T-helper 2 cell (primary cell): Measurements from ENCODE around the gene GMNN.
A peak's percentile ranks its signal among the peaks of the same experiment; 100 is the strongest.
"Not testable (repeated sequence)": the region's sequence is repeated elsewhere in the genome, so short reads cannot be mapped to it uniquely, and the experiment has no call there.

ENCODE experiments used
- DNase-seq, 5 experiments: peaks; one replicate each; pipeline versions ENCODE4 v3.0.0 to v3.0.0-alpha.2; 2012 to 2022

GMNN gene

GRCh38 chr6:24763578-24763977 is 11.2 kb upstream of the GMNN start:
- DNase-seq = no peak

DNA sequence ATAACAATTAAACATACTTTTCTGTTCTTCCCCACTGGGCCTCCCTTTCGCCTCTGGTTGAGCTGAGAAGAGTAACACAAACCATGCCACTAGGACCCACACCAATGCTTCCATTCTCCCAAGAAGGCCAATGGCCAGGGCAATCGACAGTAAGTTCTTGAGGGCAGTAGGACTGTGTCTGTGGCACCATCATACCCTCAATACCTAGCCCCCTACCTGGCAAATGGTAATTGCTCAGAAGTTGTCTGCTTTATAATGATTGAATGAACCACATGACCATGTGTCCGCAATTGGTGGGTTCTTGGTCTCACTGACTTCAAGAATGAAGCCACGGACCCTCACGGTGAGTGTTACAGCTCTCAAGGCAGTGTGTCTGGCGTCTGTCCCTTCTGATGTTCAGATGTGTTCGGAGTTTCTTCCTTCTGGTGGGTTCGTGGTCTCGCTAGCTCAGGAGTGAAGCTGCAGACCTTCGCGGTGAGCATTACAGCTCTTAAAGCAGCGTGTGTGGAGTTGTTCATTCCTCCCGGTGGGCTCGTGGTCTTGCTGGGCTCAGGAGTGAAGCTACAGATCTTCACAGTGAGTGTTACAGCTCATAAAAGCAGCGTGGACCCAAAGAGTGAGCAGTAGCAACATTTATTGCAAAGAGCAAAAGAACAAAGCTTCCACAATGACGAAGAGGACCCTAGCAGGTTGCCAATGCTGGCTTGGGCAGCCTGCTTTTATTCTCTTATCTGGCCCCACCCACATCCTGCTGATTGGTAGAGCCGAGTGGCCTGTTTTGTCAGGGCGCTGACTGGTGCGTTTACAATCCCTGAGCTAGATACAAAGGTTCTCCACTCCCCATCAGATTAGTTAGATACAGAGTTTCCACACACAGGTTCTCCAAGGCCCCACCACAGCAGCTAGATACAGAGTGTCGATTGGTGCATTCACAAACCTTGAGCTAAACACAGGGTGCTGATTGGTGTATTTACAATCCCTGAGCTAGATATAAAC is 9.6 kb upstream of the GMNN start:
- not testable (repeated sequence) for DNase-seq

- DNase-seq = not testable (repeated sequence)
Observed at GRCh38 chr6:24765968-24766367, 8.8 kb upstream of the GMNN start.

DNA sequence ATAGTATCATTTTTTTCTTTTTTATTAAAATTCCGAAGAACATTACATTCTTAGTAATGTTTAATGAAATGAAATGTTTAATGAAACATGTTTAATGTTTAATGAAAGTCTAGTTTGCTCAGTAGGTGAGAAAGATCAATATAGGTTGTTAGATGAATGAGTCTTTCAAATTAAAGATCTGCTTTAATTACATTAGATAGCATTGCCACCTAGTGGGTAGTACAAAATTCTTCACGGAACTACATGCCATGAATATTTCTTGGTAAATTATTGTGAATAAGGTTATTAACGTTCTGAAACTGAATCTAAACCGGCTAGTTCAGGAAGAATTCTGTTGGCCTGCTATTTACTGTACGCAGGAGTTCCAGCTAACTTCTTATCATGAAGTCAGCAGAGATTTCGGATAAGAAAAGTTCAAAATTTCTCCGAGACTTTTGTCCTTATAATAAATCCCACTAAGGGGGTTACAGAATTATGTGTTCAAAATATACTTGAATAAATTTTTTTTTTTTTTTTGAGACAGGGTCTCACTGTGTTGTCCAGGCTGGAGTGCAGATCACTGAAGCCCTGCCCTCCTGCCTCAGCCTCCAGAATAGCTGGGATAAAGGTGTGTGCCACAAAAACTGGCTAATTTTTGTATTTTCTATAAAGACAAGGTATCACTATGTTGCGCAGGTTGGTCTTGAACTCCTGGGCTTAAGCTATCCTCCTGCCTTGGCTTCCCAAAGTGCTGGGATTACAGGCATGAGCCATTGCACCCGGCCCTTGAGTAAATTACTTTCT is 7.9 kb upstream of the GMNN start:
- peak in 1 of 5 experiments; percentile 53 for DNase-seq

DNA sequence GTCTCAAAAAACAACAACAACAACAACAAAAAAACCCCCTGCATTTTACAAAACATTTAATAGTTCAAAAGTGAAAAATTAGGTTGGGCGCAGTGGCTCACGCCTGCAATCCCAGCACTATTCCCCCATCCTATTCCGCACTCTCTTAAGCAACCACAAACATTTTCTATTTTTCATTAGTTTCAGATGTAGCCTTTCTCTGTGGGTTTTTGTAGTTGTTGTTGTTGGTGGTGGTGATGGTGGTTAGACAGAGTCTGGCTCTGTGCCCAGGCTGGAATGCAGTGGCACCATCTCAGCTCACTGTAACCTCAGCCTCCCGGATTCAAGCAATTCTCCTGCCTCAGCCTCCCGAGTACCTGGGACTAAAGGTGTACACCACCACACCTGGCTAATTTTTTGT is 6.4 kb upstream of the GMNN start:
- no peak for DNase-seq

- DNase-seq = peak in 2 of 5 experiments; percentile 16 to 61
Observed at GRCh38 chr6:24775520-24776058, 852 bp downstream of the GMNN start.

DNA sequence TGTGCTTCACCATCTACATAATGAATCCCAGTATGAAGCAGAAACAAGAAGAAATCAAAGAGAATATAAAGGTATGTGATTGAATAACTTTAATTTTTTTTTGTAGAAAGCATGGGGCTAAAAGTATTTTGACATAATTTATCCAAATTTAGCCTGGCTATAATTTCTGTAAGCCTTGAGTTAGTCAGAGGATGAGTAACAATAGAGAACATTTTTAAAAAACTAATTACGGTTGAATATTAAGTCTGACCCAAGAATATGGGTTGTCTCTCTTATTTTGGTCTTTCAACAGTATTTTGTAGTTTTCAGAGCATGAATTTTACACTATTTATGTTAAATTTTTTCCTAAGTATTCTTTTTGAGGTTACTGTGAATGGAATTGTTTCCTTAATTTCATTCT is 2.5 kb downstream of the GMNN start:
- no peak for DNase-seq

GRCh38 chr6:24778121-24778520 is 3.4 kb downstream of the GMNN start:
- DNase-seq = no peak

- DNase-seq = no peak
Observed at GRCh38 chr6:24778878-24779277, 4.1 kb downstream of the GMNN start.

- DNase-seq = peak in 1 of 5 experiments; percentile 11
Observed at GRCh38 chr6:24779416-24780016, 4.8 kb downstream of the GMNN start.

DNA sequence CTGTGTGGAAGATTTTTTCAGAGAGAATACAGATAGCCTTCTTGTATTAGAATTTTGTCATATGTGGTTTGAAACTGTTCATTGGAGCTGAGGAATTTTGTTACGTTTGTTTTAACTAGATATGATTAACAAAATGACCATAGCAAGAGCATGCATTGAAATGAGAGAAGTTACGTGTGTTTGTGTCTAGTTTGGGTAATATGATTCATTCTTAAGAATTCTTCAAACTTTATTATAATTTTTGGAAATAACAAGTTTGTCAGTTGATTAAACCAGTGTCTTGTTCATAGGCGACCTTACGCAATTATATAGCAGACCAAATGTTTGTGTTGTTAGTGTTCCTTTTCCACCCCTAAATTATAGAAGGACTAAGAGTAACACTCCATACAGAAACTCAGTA is 5.5 kb downstream of the GMNN start:
- no peak for DNase-seq

- no peak for DNase-seq
Observed at GRCh38 chr6:24788031-24788665, 13.4 kb downstream of the GMNN start.

GRCh38 chr6:24795106-24795505 is 20.4 kb downstream of the GMNN start:
- DNase-seq = no peak

- DNase-seq = no peak
Observed at GRCh38 chr6:24796616-24797290, 22.0 kb downstream of the GMNN start.

GRCh38 chr6:24797596-24798216 is 23.0 kb downstream of the GMNN start:
- no peak for DNase-seq

GRCh38 chr6:24798740-24799540 is 24.2 kb downstream of the GMNN start, which contains the start of gene ARMH2:
Gene ARMH2, minus strand, starts transcription at chr6:24798917. Its CDS starts 60 bp downstream, at chr6:24798857.
- DNase-seq = no peak

DNA sequence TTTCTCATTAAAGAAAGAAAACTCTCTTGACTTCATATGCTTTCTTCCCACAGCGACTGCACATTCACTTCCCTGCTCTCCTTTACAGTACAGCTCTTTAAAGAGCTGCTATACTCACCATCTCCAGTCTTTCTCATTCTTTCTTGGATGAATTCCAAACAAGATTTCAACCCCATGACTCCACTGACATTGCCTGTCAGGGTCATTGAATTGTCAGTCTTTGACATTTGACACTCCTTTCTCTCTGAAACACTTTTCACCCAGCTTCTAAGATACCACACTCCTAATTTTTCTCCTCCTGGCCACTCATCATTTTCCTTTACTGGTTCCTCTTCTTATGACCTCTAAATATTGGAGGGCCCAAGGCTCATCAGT is 24.8 kb downstream of the GMNN start:
- DNase-seq = no peak

GRCh38 chr6:24802271-24803059 is 27.7 kb downstream of the GMNN start:
- no peak for DNase-seq

DNA sequence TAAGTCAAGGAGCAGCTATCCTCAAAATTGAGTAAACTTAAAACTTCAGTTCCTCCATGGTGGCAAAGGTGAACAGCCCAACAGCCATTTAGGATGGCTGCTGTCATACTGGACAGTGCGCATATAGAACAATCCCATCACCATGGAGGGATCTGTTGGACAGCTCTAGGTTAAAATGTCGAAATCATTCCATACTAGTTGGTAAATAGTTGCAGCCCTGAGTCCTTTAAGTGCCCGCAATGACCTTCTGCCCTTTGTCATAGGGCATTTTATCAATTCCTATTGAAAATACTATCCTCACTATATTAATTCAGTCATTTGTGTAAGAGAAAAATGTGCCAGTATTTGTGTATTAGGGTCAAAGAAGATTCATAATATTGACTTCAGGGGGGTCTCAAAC is 32.8 kb downstream of the GMNN start:
- no peak for DNase-seq

DNA sequence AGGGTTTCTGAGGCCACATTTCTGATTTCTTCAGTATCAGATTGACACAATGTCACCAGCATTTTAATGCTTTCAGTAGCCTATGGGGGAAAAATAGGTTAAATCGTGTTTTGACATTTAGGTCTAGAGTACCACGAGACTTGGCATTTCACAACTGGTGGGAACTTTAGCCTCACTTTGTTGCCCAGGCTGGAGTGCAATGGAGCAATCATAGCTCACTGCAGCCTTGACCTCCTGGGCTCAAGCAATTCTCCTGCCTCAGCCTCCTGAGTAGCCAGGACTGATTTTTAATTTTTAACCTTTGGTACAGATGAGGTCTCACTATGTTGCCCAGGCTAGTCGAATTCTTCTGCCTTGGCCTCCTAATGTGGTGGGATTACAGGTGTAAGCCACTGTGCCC is 35.0 kb downstream of the GMNN start:
- DNase-seq = no peak
